ENCODE measurements around the gene OAS2. TPM values are rescaled to one million over a fixed set of nuclear protein-coding genes. Genes with fewer than 3 reads are reported as not detected.
A peak's percentile ranks its signal among the peaks of the same experiment; 100 is the strongest.

OAS2 gene
- total and polyA plus RNA-seq, 2 of the 4 experiments (the other 2 are of a cell fraction) = under 0.01 TPM; not detected in 1

- H3K9ac ChIP-seq (ENCODE audit: low read depth, low read length) = no peak overlapping the region
- no peaks in the 10 kb centered on the region for H3K9me1 ChIP-seq (ENCODE audit: insufficient read depth, low read length)
- DNase-seq = no peak
- no peaks in the 10 kb centered on the region for H3K36me3 ChIP-seq (ENCODE audit: control insufficient read depth, insufficient read depth, low read length)
- H3K4me2 ChIP-seq (ENCODE audit: low read depth, low read length) = no peak overlapping the region
- no peak overlapping the region for H3K23ac ChIP-seq (ENCODE audit: low read depth, low read length)
- BruUV-seq (replicated peaks) = no TSS peak
- no peak overlapping the region for H2BK15ac ChIP-seq (ENCODE audit: low read depth, low read length)
- H2BK20ac ChIP-seq (ENCODE audit: low read depth, low read length) = no peak overlapping the region
- no peak overlapping the region for H2AK9ac ChIP-seq (replicated peaks; ENCODE audit: low read depth, low read length, poor library complexity)
- H4K8ac ChIP-seq (ENCODE audit: low read depth in 2 of 2, low read length in 2 of 2) = no peak overlapping the region
- H3K14ac ChIP-seq (replicated peaks; ENCODE audit: low read depth, low read length) = no peak overlapping the region
- no peak for ATAC-seq (ENCODE audit: low read depth)
- H4K20me1 ChIP-seq (ENCODE audit: insufficient read depth, low read length) = no peaks in the 10 kb centered on the region
- no peak overlapping the region for H3K56ac ChIP-seq (ENCODE audit: extremely low read depth, insufficient read depth, low read length)
- in situ Hi-C loops (cut with MboI; ENCODE audit: low sequenced_read_pairs) (no loop called here), dilution Hi-C loops (cut with HindIII; ENCODE audit: low sequenced_read_pairs, unreplicated experiment) (no loop called here), intact Hi-C loops (cut with micrococcal nuclease) (no loop called here)
- ChIA-PET CTCF (no interaction called here), POLR2A (ENCODE audit: unreplicated experiment) (no interaction called here)
- no peak overlapping the region for H3K18ac ChIP-seq (ENCODE audit: low read depth, low read length)
- H3K27ac ChIP-seq (ENCODE audit: insufficient read depth, low read length) = no peak overlapping the region
- no peak overlapping the region for H2AK5ac ChIP-seq (ENCODE audit: low read depth, low read length)
- no peak overlapping the region for H3K4ac ChIP-seq (ENCODE audit: low read depth, low read length)
- no peak overlapping the region for H4K91ac ChIP-seq (ENCODE audit: insufficient read depth, low read depth, low read length)
- no peak overlapping the region for H2AFZ ChIP-seq (replicated peaks; ENCODE audit: low read length, poor library complexity)
- H3K4me3 ChIP-seq (ENCODE audit: insufficient read depth, low read depth, low read length) = no peak overlapping the region
- H2BK5ac ChIP-seq (ENCODE audit: low read depth, low read length, poor library complexity, severe bottlenecking) = no peak overlapping the region
- H3K27me3 ChIP-seq (ENCODE audit: control insufficient read depth, insufficient read depth, low read length) = no peaks in the 10 kb centered on the region
- no peak overlapping the region for H4K5ac ChIP-seq (ENCODE audit: low read depth, low read length)
- H3K4me1 ChIP-seq (ENCODE audit: control insufficient read depth, insufficient read depth, low read length) = no peaks in the 10 kb centered on the region; the same call in 1 of the 2 replicates
- H3K79me1 ChIP-seq (ENCODE audit: low read depth in 1 of 2, low read length in 2 of 2) = no peaks in the 10 kb centered on the region
- no peaks in the 10 kb centered on the region for H3K9me3 ChIP-seq (ENCODE audit: control insufficient read depth, insufficient read depth, low read length)
- TF ChIP-seq ELK1 (IDR thresholded peaks at IDR 0.05; ENCODE audit: borderline replicate concordance, low read depth, low read length) (no peak), NFE2L2 (IDR thresholded peaks at IDR 0.05; ENCODE audit: low read depth, low read length) (no peak), RFX5 (IDR thresholded peaks at IDR 0.05; ENCODE audit: low read depth, low read length) (peak; percentile 59), RAD21 (IDR thresholded peaks at IDR 0.05; ENCODE audit: low read length) (no peak), CEBPB (IDR thresholded peaks at IDR 0.05; ENCODE audit: low read depth, low read length) (no peak), RCOR1 (IDR thresholded peaks at IDR 0.05; ENCODE audit: insufficient replicate concordance, low read length) (no peak), POLR2A (IDR thresholded peaks at IDR 0.05; ENCODE audit: low read depth, low read length) (no peak), USF2 (IDR thresholded peaks at IDR 0.05; ENCODE audit: low read depth, low read length) (no peak)
- no peak overlapping the region for H2BK120ac ChIP-seq (ENCODE audit: low read depth, low read length)
- no CpG with 5 or more reads among the region's 4 CpGs for WGBS, 2 experiments (ENCODE audit: extremely low coverage in 2 of 2, insufficient read length in 1 of 2)
Measured at GRCh38 chr12:112980491-112981158, 2.3 kb downstream of the OAS2 start.
